SH-SY5Y (cell line): ENCODE measurements around the gene ASCC2.

Experiments
- GATA2 ChIP-seq: IDR thresholded peaks from 2 replicates; pipeline ENCODE4 v1.6.1; 2011; ENCODE audit warnings: mild to moderate bottlenecking, low read depth, low read length
- GATA3 ChIP-seq: IDR thresholded peaks from 2 replicates; pipeline ENCODE4 v1.6.1; 2011; ENCODE audit warnings: low read depth, mild to moderate bottlenecking, low read length, moderate library complexity

- TF ChIP-seq GATA2 (no peak), GATA3 (no peak)
Measured at GRCh38 chr22:29740216-29740615, 97.9 kb downstream of the ASCC2 start.
